HG03521 (cell line): ENCODE results near the gene NKAIN2.

ENCODE experiments used
- ATAC-seq: cut with Tn5 transposase; IDR thresholded peaks from one replicate; pipeline ENCODE4 v1.9.1; 2021; ENCODE audit warnings: mild to moderate bottlenecking, moderate library complexity; ENCODE audit not compliant: unreplicated experiment

NKAIN2 gene

GRCh38 chr6:124073820-124074587 is 270.3 kb downstream of the NKAIN2 start:
- no peak for ATAC-seq

- ATAC-seq, result no peak
Observed at GRCh38 chr6:124074606-124075005, 270.9 kb downstream of the NKAIN2 start.

GRCh38 chr6:124076336-124077048 is 272.8 kb downstream of the NKAIN2 start:
- ATAC-seq, result no peak

GRCh38 chr6:124078169-124078568 is 274.5 kb downstream of the NKAIN2 start:
- no peak for ATAC-seq

- ATAC-seq, result no peak
Observed at GRCh38 chr6:124080483-124080882, 276.8 kb downstream of the NKAIN2 start.

- ATAC-seq, result no peak
Observed at GRCh38 chr6:124090491-124090890, 286.8 kb downstream of the NKAIN2 start.

- ATAC-seq, result no peak
Observed at GRCh38 chr6:124099520-124099919, 295.9 kb downstream of the NKAIN2 start.

GRCh38 chr6:124110514-124110913 is 306.8 kb downstream of the NKAIN2 start:
- no peak for ATAC-seq

GRCh38 chr6:124119596-124119995 is 315.9 kb downstream of the NKAIN2 start:
- no peak for ATAC-seq

- no peak for ATAC-seq
Observed at GRCh38 chr6:124123617-124124209, 320.0 kb downstream of the NKAIN2 start.

GRCh38 chr6:124131259-124131658 is 327.6 kb downstream of the NKAIN2 start:
- no peak for ATAC-seq

- no peak for ATAC-seq
Observed at GRCh38 chr6:124131779-124132178, 328.1 kb downstream of the NKAIN2 start.

- no peak for ATAC-seq
Observed at GRCh38 chr6:124132256-124132655, 328.6 kb downstream of the NKAIN2 start.

- ATAC-seq, result no peak
Observed at GRCh38 chr6:124142852-124143251, 339.2 kb downstream of the NKAIN2 start.

- ATAC-seq, result no peak
Observed at GRCh38 chr6:124143435-124143834, 339.8 kb downstream of the NKAIN2 start.

GRCh38 chr6:124147621-124148020 is 344.0 kb downstream of the NKAIN2 start:
- ATAC-seq, result no peak

- ATAC-seq, result no peak
Observed at GRCh38 chr6:124148236-124148957, 344.7 kb downstream of the NKAIN2 start.

GRCh38 chr6:124149646-124150045 is 346.0 kb downstream of the NKAIN2 start:
- ATAC-seq, result no peak

- no peak for ATAC-seq
Observed at GRCh38 chr6:124158024-124158423, 354.4 kb downstream of the NKAIN2 start.

GRCh38 chr6:124163676-124164075 is 360.0 kb downstream of the NKAIN2 start:
- ATAC-seq, result no peak

- ATAC-seq, result no peak
Observed at GRCh38 chr6:124164343-124164742, 360.7 kb downstream of the NKAIN2 start.
